WTC11 (cell line): ENCODE measurements around the gene MOSMO. TPM values are rescaled to one million over a fixed set of nuclear protein-coding genes. Genes with fewer than 3 reads are reported as not detected.

ENCODE experiments used
- ATAC-seq: fragments of 200-7000 bp; cut with Tn5 transposase; 2 replicates; pipeline ENCODE4 v1.10.0; 2021; ENCODE audit warnings: mild to moderate bottlenecking, moderate library complexity
- CTCF ChIA-PET: fragments of 300-600 bp; sonication (Branson Sonifier 250); formaldehyde crosslinking; loops from one replicate; lab custom pipeline; 2021; ENCODE audit warnings: antibody characterized with exemption; lab: Charles Lee
- POLR2A ChIA-PET: fragments of 350-600 bp; sonication (Branson Sonifier 250); formaldehyde crosslinking; loops from one replicate; lab custom pipeline; 2021; ENCODE audit warnings: antibody characterized with exemption; lab: Charles Lee
- DNase-seq: peaks from one replicate; pipeline ENCODE4 v3.0.0; 2021; ENCODE audit warnings: low spot score
- H3K27ac Mint-ChIP-seq: 2 replicates; pipeline ENCODE4 v1.8.0; 2021; ENCODE audit warnings: mixed read lengths
- H3K27me3 Mint-ChIP-seq: 2 replicates; pipeline ENCODE4 v1.8.0; 2021; ENCODE audit warnings: low read depth, mild to moderate bottlenecking, moderate library complexity, mixed read lengths
- H3K36me3 Mint-ChIP-seq: 2 replicates; pipeline ENCODE4 v1.8.0; 2021; ENCODE audit warnings: mixed read lengths
- H3K4me1 Mint-ChIP-seq: 2 replicates; pipeline ENCODE4 v1.8.0; 2022; ENCODE audit warnings: mixed read lengths
- H3K4me3 Mint-ChIP-seq: 2 replicates; pipeline ENCODE4 v1.8.0; 2021; ENCODE audit warnings: mild to moderate bottlenecking, moderate library complexity, mixed read lengths
- H3K9me3 Mint-ChIP-seq: 2 replicates; pipeline ENCODE4 v1.8.0; 2021; ENCODE audit warnings: mixed read lengths
- AR ChIP-seq: fragments of 250-450 bp; sonication (Bioruptor Pico); IDR thresholded peaks from 2 replicates; pipeline ENCODE4 v1.9.0; 2021; ENCODE audit warnings: mild to moderate bottlenecking
- CBFB ChIP-seq: sonication (generic); formaldehyde crosslinking; IDR thresholded peaks from 2 replicates; pipeline ENCODE4 v1.8.1; 2022; ENCODE audit warnings: mild to moderate bottlenecking, low read depth, missing genetic modification reagents
- ETV6 ChIP-seq: sonication (generic); formaldehyde crosslinking; IDR thresholded peaks from 2 replicates; pipeline ENCODE4 v1.8.1; 2022; ENCODE audit warnings: mild to moderate bottlenecking, missing genetic modification reagents
- GRHL2 ChIP-seq: fragments of 250-450 bp; sonication (Bioruptor Pico); IDR thresholded peaks from 2 replicates; pipeline ENCODE4 v1.8.0; 2022; ENCODE audit warnings: mild to moderate bottlenecking, moderate library complexity; ENCODE audit not compliant: insufficient replicate concordance, severe bottlenecking
- JAZF1 ChIP-seq: fragments of 250-450 bp; sonication (Bioruptor Pico); IDR thresholded peaks from 2 replicates; pipeline ENCODE4 v1.9.0; 2021; ENCODE audit warnings: moderate library complexity, mild to moderate bottlenecking, inconsistent platforms
- MXD4 ChIP-seq: fragments of 250-450 bp; sonication (Bioruptor Pico); IDR thresholded peaks from 2 replicates; pipeline ENCODE4 v1.8.0; 2021; ENCODE audit warnings: mild to moderate bottlenecking, moderate library complexity, borderline replicate concordance
- NFYB ChIP-seq: sonication (generic); formaldehyde crosslinking; conservative IDR thresholded peaks from 2 replicates; pipeline ENCODE4 v1.8.0; 2022; ENCODE audit warnings: low read depth, missing genetic modification reagents
- NR2C2 ChIP-seq: sonication (generic); formaldehyde crosslinking; IDR thresholded peaks from 2 replicates; pipeline ENCODE4 v1.8.0; 2022; ENCODE audit warnings: mild to moderate bottlenecking, missing genetic modification reagents
- NR3C1 ChIP-seq: sonication (generic); formaldehyde crosslinking; conservative IDR thresholded peaks from 2 replicates; pipeline ENCODE4 v1.8.1; 2023; ENCODE audit warnings: low read depth, mild to moderate bottlenecking, missing genetic modification reagents
- RORB ChIP-seq: fragments of 250-450 bp; sonication (Bioruptor Pico); IDR thresholded peaks from 2 replicates; pipeline ENCODE4 v1.9.0; 2021; ENCODE audit warnings: mild to moderate bottlenecking
- USF2 ChIP-seq: sonication (generic); formaldehyde crosslinking; IDR thresholded peaks from 2 replicates; pipeline ENCODE4 v1.8.1; 2023; ENCODE audit warnings: mild to moderate bottlenecking, missing genetic modification reagents, moderate library complexity
- total RNA-seq: library from RNA; stranded (reverse); gene quantifications from 3 replicates; pipeline ENCODE4 v1.2.3, GENCODE V29; 2021
- TF ChIP-seq, protein P1 (sequence below): fragments of 250-450 bp; sonication (Bioruptor Pico); IDR thresholded peaks from 2 replicates; pipeline ENCODE4 v1.9.0; 2021; ENCODE audit warnings: mild to moderate bottlenecking, borderline replicate concordance
- TF ChIP-seq, protein P2 (sequence below): fragments of 250-450 bp; sonication (Bioruptor Pico); conservative IDR thresholded peaks from 2 replicates; pipeline ENCODE4 v1.9.0; 2021; ENCODE audit warnings: mild to moderate bottlenecking

Gene MOSMO
- total RNA-seq, 1 experiment from 2014 or later = 10.7 TPM

GRCh38 chr16:21994856-21995465 is 12.9 kb upstream of the MOSMO start:
- ChIA-PET POLR2A (no interaction called here), CTCF (interaction anchor here (0.7 to 1.4 kb wide), 5 partner anchors 83 to 194 kb away, joined by 3 to 10 read pairs (median 5); no protein-coding TSS in a partner anchor)
- DNase-seq (no peak), ATAC-seq (peak; percentile 61)
- H3K4me3 Mint-ChIP-seq = no peak overlapping the region
- H3K27me3 Mint-ChIP-seq = no peaks in the 10 kb centered on the region
- no peaks in the 10 kb centered on the region for H3K36me3 Mint-ChIP-seq
- peaks cover 12% of the 10 kb centered on the region for H3K4me1 Mint-ChIP-seq
- TF ChIP-seq RORB (CRISPR knock-in tag) (no peak), NR2C2 (no peak), ETV6 (CRISPR knock-in tag) (no peak), NR3C1 (no peak), MXD4 (CRISPR knock-in tag) (no peak), JAZF1 (CRISPR knock-in tag) (no peak), AR (CRISPR knock-in tag) (no peak), CBFB (CRISPR knock-in tag) (no peak), USF2 (CRISPR knock-in tag) (no peak), NFYB (CRISPR knock-in tag) (no peak), GRHL2 (CRISPR knock-in tag) (no peak)
- TF ChIP-seq, protein P1, sequence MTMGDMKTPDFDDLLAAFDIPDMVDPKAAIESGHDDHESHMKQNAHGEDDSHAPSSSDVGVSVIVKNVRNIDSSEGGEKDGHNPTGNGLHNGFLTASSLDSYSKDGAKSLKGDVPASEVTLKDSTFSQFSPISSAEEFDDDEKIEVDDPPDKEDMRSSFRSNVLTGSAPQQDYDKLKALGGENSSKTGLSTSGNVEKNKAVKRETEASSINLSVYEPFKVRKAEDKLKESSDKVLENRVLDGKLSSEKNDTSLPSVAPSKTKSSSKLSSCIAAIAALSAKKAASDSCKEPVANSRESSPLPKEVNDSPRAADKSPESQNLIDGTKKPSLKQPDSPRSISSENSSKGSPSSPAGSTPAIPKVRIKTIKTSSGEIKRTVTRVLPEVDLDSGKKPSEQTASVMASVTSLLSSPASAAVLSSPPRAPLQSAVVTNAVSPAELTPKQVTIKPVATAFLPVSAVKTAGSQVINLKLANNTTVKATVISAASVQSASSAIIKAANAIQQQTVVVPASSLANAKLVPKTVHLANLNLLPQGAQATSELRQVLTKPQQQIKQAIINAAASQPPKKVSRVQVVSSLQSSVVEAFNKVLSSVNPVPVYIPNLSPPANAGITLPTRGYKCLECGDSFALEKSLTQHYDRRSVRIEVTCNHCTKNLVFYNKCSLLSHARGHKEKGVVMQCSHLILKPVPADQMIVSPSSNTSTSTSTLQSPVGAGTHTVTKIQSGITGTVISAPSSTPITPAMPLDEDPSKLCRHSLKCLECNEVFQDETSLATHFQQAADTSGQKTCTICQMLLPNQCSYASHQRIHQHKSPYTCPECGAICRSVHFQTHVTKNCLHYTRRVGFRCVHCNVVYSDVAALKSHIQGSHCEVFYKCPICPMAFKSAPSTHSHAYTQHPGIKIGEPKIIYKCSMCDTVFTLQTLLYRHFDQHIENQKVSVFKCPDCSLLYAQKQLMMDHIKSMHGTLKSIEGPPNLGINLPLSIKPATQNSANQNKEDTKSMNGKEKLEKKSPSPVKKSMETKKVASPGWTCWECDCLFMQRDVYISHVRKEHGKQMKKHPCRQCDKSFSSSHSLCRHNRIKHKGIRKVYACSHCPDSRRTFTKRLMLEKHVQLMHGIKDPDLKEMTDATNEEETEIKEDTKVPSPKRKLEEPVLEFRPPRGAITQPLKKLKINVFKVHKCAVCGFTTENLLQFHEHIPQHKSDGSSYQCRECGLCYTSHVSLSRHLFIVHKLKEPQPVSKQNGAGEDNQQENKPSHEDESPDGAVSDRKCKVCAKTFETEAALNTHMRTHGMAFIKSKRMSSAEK (CRISPR knock-in tag) = no peak
- TF ChIP-seq, protein P2, sequence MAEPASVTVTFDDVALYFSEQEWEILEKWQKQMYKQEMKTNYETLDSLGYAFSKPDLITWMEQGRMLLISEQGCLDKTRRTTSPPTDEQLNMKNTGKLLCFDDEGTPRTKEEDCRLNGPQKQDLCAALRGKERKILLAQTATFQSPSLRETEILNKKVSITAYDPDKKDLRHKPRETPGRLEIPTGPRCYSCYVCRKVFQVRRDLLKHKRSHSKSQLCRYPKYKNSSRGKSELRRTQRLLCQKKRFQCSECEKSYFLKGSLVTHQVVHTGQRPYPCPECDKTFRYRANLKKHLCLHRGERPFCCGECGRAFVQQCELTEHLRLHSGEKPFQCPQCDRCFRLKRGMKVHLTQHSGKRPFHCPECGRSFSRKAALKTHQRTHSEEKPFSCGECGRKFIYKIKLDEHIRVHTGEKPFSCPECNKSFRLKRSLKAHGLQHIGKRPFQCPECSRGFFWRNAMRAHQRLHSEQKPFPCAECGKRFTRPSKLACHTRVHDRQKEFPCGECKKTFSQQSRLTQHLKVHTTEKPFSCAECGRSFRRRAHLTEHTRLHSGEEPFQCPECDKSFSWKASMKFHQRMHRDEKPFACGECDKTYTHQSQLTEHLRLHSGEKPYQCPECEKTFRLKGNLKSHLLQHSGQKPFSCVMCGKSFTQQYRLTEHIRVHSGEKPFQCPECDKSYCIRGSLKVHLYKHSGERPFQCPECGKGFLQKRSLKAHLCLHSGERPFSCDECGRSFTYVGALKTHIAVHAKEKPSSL (CRISPR knock-in tag) = no peak
- no peaks in the 10 kb centered on the region for H3K9me3 Mint-ChIP-seq
- peak overlapping the region; percentile 92; the same call in 1 of the 2 replicates for H3K27ac Mint-ChIP-seq
